H9 (cell line): ENCODE results near the gene KMT2B. TPM values are rescaled to one million over a fixed set of nuclear protein-coding genes. Genes with fewer than 3 reads are reported as not detected.

Experiments used
- DNase-seq: peaks from one replicate; pipeline ENCODE4 v3.0.0-alpha.2; 2017
- H2AFZ ChIP-seq: one replicate; pipeline ENCODE4 v1.6.1; 2013; ENCODE audit warnings: mild to moderate bottlenecking, low read length, control low read depth, moderate library complexity
- H2AK5ac ChIP-seq: 2 replicates; pipeline ENCODE4 v1.6.1; 2013; ENCODE audit warnings: low read length, control low read depth, mixed read lengths; ENCODE audit not compliant: insufficient read length
- H2BK120ac ChIP-seq: one replicate; pipeline ENCODE4 v1.6.1; 2013; ENCODE audit warnings: low read depth, mild to moderate bottlenecking, low read length, control low read depth, inconsistent platforms; ENCODE audit not compliant: poor library complexity, severe bottlenecking
- H2BK12ac ChIP-seq: 2 replicates; pipeline ENCODE4 v1.6.1; 2013; ENCODE audit warnings: low read length, control low read depth, mixed read lengths, low read depth; ENCODE audit not compliant: insufficient read length
- H2BK15ac ChIP-seq: 2 replicates; pipeline ENCODE4 v1.6.1; 2013; ENCODE audit warnings: low read depth, low read length, control low read depth
- H2BK20ac ChIP-seq: one replicate; pipeline ENCODE4 v1.6.1; 2013; ENCODE audit warnings: low read depth, mild to moderate bottlenecking, low read length, control low read depth, inconsistent platforms; ENCODE audit not compliant: poor library complexity, severe bottlenecking
- H2BK5ac ChIP-seq: 2 replicates; pipeline ENCODE4 v1.6.1; 2013; ENCODE audit warnings: low read length, control low read depth, mixed read lengths; ENCODE audit not compliant: insufficient read length
- H3K14ac ChIP-seq: 2 replicates; pipeline ENCODE4 v1.6.1; 2013; ENCODE audit warnings: low read length, control low read depth; ENCODE audit not compliant: insufficient read depth
- H3K18ac ChIP-seq: 2 replicates; pipeline ENCODE4 v1.6.1; 2013; ENCODE audit warnings: low read depth, mild to moderate bottlenecking, mixed read lengths, low read length, control low read depth; ENCODE audit not compliant: insufficient read length
- H3K23ac ChIP-seq: 2 replicates; pipeline ENCODE4 v1.6.1; 2013; ENCODE audit warnings: low read length, control low read depth, mixed read lengths, low read depth; ENCODE audit not compliant: insufficient read length
- H3K23me2 ChIP-seq: 2 replicates; pipeline ENCODE4 v1.6.1; 2013; ENCODE audit warnings: low read depth, mild to moderate bottlenecking, mixed read lengths, low read length, control low read depth; ENCODE audit not compliant: insufficient read length, poor library complexity, severe bottlenecking
- H3K27ac ChIP-seq: 2 replicates; pipeline ENCODE4 v1.5.1; 2013; ENCODE audit warnings: low read length, control low read depth, mixed read lengths, low read depth; ENCODE audit not compliant: insufficient read length
- H3K27me3 ChIP-seq: 2 replicates; pipeline ENCODE4 v1.6.1; 2013; ENCODE audit warnings: low read length, control low read depth, inconsistent platforms; ENCODE audit not compliant: insufficient read depth
- H3K4ac ChIP-seq: 2 replicates; pipeline ENCODE4 v1.6.1; 2013; ENCODE audit warnings: low read depth, mild to moderate bottlenecking, control low read depth, inconsistent platforms, low read length, moderate library complexity
- H3K4me1 ChIP-seq: 2 replicates; pipeline ENCODE4 v1.6.1; 2013; ENCODE audit warnings: low read length, control low read depth, inconsistent platforms; ENCODE audit not compliant: insufficient read depth
- H3K4me2 ChIP-seq: 2 replicates; pipeline ENCODE4 v1.6.1; 2013; ENCODE audit warnings: low read length, control low read depth, mixed read lengths; ENCODE audit not compliant: insufficient read length, insufficient read depth
- H3K56ac ChIP-seq: 2 replicates; pipeline ENCODE4 v1.6.1; 2013; ENCODE audit warnings: low read depth, mild to moderate bottlenecking, mixed read lengths, low read length, control low read depth; ENCODE audit not compliant: insufficient read length
- H3K79me1 ChIP-seq: 2 replicates; pipeline ENCODE4 v1.6.1; 2013; ENCODE audit warnings: low read depth, mild to moderate bottlenecking, moderate library complexity, low read length, control low read depth, inconsistent platforms; ENCODE audit not compliant: insufficient read depth, poor library complexity, severe bottlenecking
- H3K79me2 ChIP-seq: 2 replicates; pipeline ENCODE4 v1.6.1; 2013; ENCODE audit warnings: low read length, control low read depth, inconsistent platforms; ENCODE audit not compliant: insufficient read depth
- H3K9ac ChIP-seq: 2 replicates; pipeline ENCODE4 v1.6.1; 2013; ENCODE audit warnings: low read length, control low read depth, mixed read lengths; ENCODE audit not compliant: insufficient read length; ENCODE audit errors: extremely low read depth
- H3K9me3 ChIP-seq: one replicate; pipeline ENCODE4 v1.6.1; 2013; ENCODE audit warnings: low read depth, low read length, inconsistent platforms; ENCODE audit not compliant: control insufficient read depth
- H3T11ph ChIP-seq: one replicate; pipeline ENCODE4 v1.6.1; 2013; ENCODE audit warnings: mild to moderate bottlenecking, low read length, control low read depth, inconsistent platforms
- H4K20me1 ChIP-seq: one replicate; pipeline ENCODE4 v1.6.1; 2013; ENCODE audit not compliant: control insufficient read depth, insufficient read length, insufficient read depth
- H4K5ac ChIP-seq: 2 replicates; pipeline ENCODE4 v1.6.1; 2013; ENCODE audit warnings: low read depth, mild to moderate bottlenecking, mixed read lengths, low read length, control low read depth; ENCODE audit not compliant: insufficient read length
- H4K8ac ChIP-seq: replicated peaks from 2 replicates; pipeline ENCODE4 v1.6.1; 2013; ENCODE audit warnings: low read length, control low read depth, mixed read lengths, low read depth; ENCODE audit not compliant: insufficient read length
- H4K91ac ChIP-seq: 2 replicates; pipeline ENCODE4 v1.6.1; 2013; ENCODE audit warnings: low read depth, mild to moderate bottlenecking, moderate library complexity, mixed read lengths, low read length, control low read depth; ENCODE audit not compliant: insufficient read length
- H3K27ac Mint-ChIP-seq, 3 experiments: 2 replicates in 2 of 3; 3 replicates in 1 of 3; pipeline ENCODE4 v1.8.0; 2020 to 2021; ENCODE audit warnings: mixed read lengths in 3 of 3, mild to moderate bottlenecking in 1 of 3, moderate library complexity in 1 of 3
- H3K27me3 Mint-ChIP-seq: 2 replicates; pipeline ENCODE4 v1.8.0; 2021; ENCODE audit warnings: low read depth, mild to moderate bottlenecking, moderate library complexity, mixed read lengths
- H3K36me3 Mint-ChIP-seq, 3 experiments: 2 replicates in 2 of 3; 3 replicates in 1 of 3; pipeline ENCODE4 v1.8.0; 2020 to 2021; ENCODE audit warnings: low read depth in 3 of 3, mixed read lengths in 3 of 3; ENCODE audit not compliant: insufficient read depth in 1 of 3
- H3K4me1 Mint-ChIP-seq, 2 experiments: 2 replicates each; pipeline ENCODE4 v1.8.0; 2020; ENCODE audit warnings: mixed read lengths in 2 of 2
- H3K4me3 Mint-ChIP-seq, 2 experiments: 2 replicates in 1 of 2; 3 replicates in 1 of 2; pipeline ENCODE4 v1.8.0; 2020 to 2021; ENCODE audit warnings: mild to moderate bottlenecking in 2 of 2, mixed read lengths in 2 of 2, moderate library complexity in 1 of 2
- H3K9me3 Mint-ChIP-seq, 2 experiments: 2 replicates in 1 of 2; 3 replicates in 1 of 2; pipeline ENCODE4 v1.8.0; 2020; ENCODE audit warnings: mild to moderate bottlenecking in 2 of 2, mixed read lengths in 2 of 2, moderate library complexity in 1 of 2
- CTCF ChIP-seq: fragments of 200-600 bp; sonication (generic); conservative IDR thresholded peaks from 3 replicates; pipeline ENCODE4 v1.8.0; 2021; ENCODE audit warnings: antibody characterized with exemption, mild to moderate bottlenecking
- WGBS: extraction: QIAGEN DNeasy Blood & Tissue Kit; methylation state at CpG from one replicate; pipeline ENCODE4 v1.1.7; 2013; ENCODE audit warnings: missing lambda C conversion rate, low lambda C conversion rate, mixed read lengths; ENCODE audit not compliant: insufficient read length; ENCODE audit errors: extremely low coverage; 5-methylcytosine and 5-hydroxymethylcytosine counted together
- total RNA-seq: library from RNA; stranded (reverse); gene quantifications from 2 replicates; pipeline ENCODE4 v1.2.1, GENCODE V29; 2021

The KMT2B gene
- total RNA-seq, 1 experiment from 2014 or later = 47.7 TPM

- peak; percentile 71 for DNase-seq
- no peaks in the 10 kb centered on the region for H4K20me1 ChIP-seq
- no peak overlapping the region for H3T11ph ChIP-seq
- H2AK5ac ChIP-seq = no peak overlapping the region
- H3K18ac ChIP-seq = no peak overlapping the region
- no peaks in the 10 kb centered on the region for H3K79me1 ChIP-seq
- no peak overlapping the region for H4K91ac ChIP-seq
- H4K5ac ChIP-seq = no peak overlapping the region
- H2BK120ac ChIP-seq = no peak overlapping the region
- H2BK20ac ChIP-seq = no peak overlapping the region
- H3K4me1 ChIP-seq = no peaks in the 10 kb centered on the region
- TF ChIP-seq CTCF = no peak
- no peak overlapping the region for H3K27ac ChIP-seq
- H3K4me3 Mint-ChIP-seq = peak overlapping the region; percentile 70 to 95; a peak in 2 of 5 replicates
- H3K36me3 Mint-ChIP-seq = peaks cover 0 to 4% (median 0%) of the 10 kb centered on the region in 3 experiments; a peak in 1 of 7 replicates
- H3K56ac ChIP-seq = no peak overlapping the region
- H3K4me1 Mint-ChIP-seq = peaks cover 3 to 7% of the 10 kb centered on the region in 2 experiments
- H3K4me2 ChIP-seq = no peak overlapping the region
- H3K79me2 ChIP-seq = no peaks in the 10 kb centered on the region
- H3K27me3 ChIP-seq = no peaks in the 10 kb centered on the region
- H3K9me3 Mint-ChIP-seq = peaks cover 0 to 4% of the 10 kb centered on the region in 2 experiments; a peak in 1 of 5 replicates
- H2BK15ac ChIP-seq = no peak overlapping the region
- H3K27ac Mint-ChIP-seq = no peak overlapping the region
- no peak overlapping the region for H3K23ac ChIP-seq
- no peak overlapping the region for H2AFZ ChIP-seq
- H3K4ac ChIP-seq = no peak overlapping the region
- H3K9me3 ChIP-seq = no peaks in the 10 kb centered on the region
- no peak overlapping the region for H4K8ac ChIP-seq
- H3K27me3 Mint-ChIP-seq = peaks cover 38% of the 10 kb centered on the region
- H2BK5ac ChIP-seq = no peak overlapping the region
- peaks cover 4% of the 10 kb centered on the region for H3K23me2 ChIP-seq
- WGBS = no CpG with 5 or more reads among the region's 9 CpGs
- no peak overlapping the region for H3K14ac ChIP-seq
- H3K9ac ChIP-seq = no peak overlapping the region
- no peak overlapping the region for H2BK12ac ChIP-seq
These were observed 14.5 kb upstream of the KMT2B start for GRCh38 chr19:35703343-35703742.
